Activated CD4-positive, alpha-beta T cell treated with anti-CD3 and anti-CD28 coated beads, Interleukin-2, amount 50 U/mL, for 1 hour (primary cell): ENCODE measurements around the gene CCDC179.

ENCODE experiments used
- DNase-seq: peaks from one replicate; pipeline ENCODE4 v3.0.0-alpha.2; 2020

CCDC179 gene

GRCh38 chr11:22807855-22808570, 52.3 kb downstream of the CCDC179 start:
- no peak for DNase-seq

GRCh38 chr11:22807391-22807790, 52.9 kb downstream of the CCDC179 start:
- DNase-seq: no peak

GRCh38 chr11:22802861-22803260, 57.4 kb downstream of the CCDC179 start:
- no peak for DNase-seq

DNA sequence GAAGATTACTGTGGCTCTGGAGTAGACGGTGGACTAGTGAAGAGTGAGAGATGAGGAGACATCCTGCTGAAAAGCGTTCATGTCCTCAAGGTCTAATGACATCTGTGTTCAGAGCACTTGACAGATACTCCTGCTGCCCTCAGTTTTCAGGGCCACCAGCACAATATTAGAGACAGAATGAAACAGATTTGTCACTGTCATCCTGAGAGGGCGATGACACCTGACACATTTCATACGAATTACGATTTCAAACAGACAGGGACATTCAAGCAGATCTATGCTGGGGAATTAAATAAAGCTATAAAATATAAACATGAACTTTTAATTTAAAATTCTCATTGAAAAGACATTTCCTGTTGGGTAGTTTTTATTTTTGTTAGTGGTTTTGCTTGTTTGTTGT, 59.8 kb downstream of the CCDC179 start:
- DNase-seq: no peak

DNA sequence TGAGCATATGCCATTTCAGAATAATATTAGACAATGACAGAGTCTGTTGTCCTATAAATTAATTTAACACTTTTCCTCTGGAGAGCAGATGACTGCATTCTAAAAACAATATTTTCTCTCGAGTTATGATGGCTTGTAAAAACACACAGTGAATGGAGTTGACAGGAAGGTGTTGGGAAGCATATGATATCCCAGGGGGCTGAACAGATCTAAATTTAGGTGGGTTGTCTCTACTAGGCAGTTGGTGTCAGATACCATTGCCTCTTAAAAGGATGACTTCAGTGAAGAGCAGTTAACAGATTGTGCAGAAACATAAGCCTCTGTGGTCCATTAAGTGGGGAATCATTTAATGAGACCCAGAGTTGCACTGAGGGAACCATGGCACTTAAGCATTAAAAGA, 61.4 kb downstream of the CCDC179 start:
- DNase-seq: no peak

DNA sequence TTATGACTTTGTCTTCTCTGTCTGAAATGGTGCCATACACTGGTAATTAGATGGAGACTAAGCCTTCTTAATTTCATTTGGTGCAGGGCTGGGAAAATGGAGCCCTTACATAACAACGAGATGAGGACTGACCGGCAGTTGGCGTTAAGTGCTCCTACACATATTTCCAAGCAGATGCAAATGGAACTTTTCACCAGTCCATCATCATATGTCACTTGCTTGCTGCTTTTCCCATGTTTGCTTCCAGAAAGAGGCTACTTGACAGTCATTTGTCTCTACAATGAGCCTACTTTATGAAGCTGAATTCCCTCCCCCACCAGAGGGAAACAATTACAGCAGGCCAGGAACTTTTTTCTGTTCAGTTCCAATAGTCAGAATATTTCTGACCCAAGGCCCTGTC, 63.2 kb downstream of the CCDC179 start:
- DNase-seq: no peak
